ENCODE measurements around the gene DDX10.

GRCh38 chr11:108854346-108854745 is 189.5 kb downstream of the DDX10 start:
- TF ChIP-seq, protein P1, sequence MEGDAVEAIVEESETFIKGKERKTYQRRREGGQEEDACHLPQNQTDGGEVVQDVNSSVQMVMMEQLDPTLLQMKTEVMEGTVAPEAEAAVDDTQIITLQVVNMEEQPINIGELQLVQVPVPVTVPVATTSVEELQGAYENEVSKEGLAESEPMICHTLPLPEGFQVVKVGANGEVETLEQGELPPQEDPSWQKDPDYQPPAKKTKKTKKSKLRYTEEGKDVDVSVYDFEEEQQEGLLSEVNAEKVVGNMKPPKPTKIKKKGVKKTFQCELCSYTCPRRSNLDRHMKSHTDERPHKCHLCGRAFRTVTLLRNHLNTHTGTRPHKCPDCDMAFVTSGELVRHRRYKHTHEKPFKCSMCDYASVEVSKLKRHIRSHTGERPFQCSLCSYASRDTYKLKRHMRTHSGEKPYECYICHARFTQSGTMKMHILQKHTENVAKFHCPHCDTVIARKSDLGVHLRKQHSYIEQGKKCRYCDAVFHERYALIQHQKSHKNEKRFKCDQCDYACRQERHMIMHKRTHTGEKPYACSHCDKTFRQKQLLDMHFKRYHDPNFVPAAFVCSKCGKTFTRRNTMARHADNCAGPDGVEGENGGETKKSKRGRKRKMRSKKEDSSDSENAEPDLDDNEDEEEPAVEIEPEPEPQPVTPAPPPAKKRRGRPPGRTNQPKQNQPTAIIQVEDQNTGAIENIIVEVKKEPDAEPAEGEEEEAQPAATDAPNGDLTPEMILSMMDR (IDR thresholded peaks at IDR 0.05), result no peak
- TF ChIP-seq POLR2A (IDR thresholded peaks at IDR 0.05), result no peak

Data from uterus (tissue), 2 donors.